ENCODE data around the gene ATP13A4.

GRCh38 chr3:193510154-193510553 is 44.5 kb downstream of the ATP13A4 start:
- TF ChIP-seq CTCF (IDR thresholded peaks at IDR 0.05) (no peak), POLR2A (IDR thresholded peaks at IDR 0.05) (no peak), POLR2AphosphoS5 (IDR thresholded peaks at IDR 0.05) (no peak)
